Stimulated activated effector memory CD8-positive, alpha-beta T cell treated with anti-CD3 and anti-CD28 coated beads, Interleukin-12 subunit alpha, Interleukin-12 subunit beta, amount 100 ng/mL, for 72 hours (primary cell): ENCODE measurements around the gene FAM72D.
A peak's percentile ranks its signal among the peaks of the same experiment; 100 is the strongest.
"Not testable (repeated sequence)": the region's sequence is repeated elsewhere in the genome, so short reads cannot be mapped to it uniquely, and the experiment has no call there.

Experiments
- ATAC-seq: fragments of 150-1000 bp; cut with Tn5 transposase; 2 replicates; pipeline ENCODE4 v1.10.0; 2021
- DNase-seq, 2 donors: peaks; one replicate each; pipeline ENCODE4 v3.0.0; 2021 to 2022; ENCODE audit warnings: low spot score in 2 of 2
- H3K27ac Mint-ChIP-seq: one replicate; pipeline ENCODE4 v1.8.0; 2022; ENCODE audit warnings: mild to moderate bottlenecking, mixed read lengths
- H3K36me3 Mint-ChIP-seq: one replicate; pipeline ENCODE4 v1.8.0; 2022; ENCODE audit warnings: mild to moderate bottlenecking, mixed read lengths
- H3K4me1 Mint-ChIP-seq: one replicate; pipeline ENCODE4 v1.8.0; 2022; ENCODE audit warnings: mixed read lengths
- H3K4me3 Mint-ChIP-seq: one replicate; pipeline ENCODE4 v1.8.0; 2022; ENCODE audit warnings: mild to moderate bottlenecking, mixed read lengths
- H3K9me3 Mint-ChIP-seq: one replicate; pipeline ENCODE4 v1.8.0; 2022; ENCODE audit warnings: mixed read lengths

FAM72D gene

DNA sequence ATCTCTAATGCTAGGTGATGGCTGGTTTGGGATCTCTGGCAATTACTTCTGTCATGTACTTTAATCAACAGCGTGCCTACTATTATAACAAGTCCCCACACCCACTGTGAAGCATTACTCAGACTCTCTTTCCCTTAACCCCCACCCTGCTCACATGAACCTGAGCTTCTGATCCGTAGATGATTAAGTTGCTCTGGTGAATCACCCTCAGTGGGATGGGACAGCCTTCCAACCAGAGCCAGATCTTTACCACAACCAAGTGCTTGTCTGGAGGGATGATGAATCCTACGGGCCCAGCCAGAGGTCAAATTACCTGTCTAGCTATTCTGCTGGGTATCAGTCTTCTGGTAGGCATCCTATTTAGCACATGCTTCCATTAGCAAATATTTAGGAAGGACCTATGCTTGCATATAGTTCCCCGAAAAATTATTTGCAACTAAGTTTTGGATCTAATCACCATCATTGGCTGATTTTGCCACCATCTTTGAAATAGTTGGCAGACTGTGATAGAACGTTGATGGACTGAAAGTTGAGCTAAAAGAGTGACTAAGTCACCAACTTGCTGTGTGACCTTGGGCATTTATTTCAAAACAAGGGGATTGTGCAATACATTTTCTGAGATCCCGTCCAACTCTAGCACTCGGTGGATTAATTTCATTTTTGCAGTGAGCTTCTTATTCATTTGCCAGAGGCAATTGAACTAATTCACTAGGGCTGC is 26.7 kb downstream of the FAM72D start:
- not testable (repeated sequence) for H3K4me3 Mint-ChIP-seq, ATAC-seq, H3K27ac Mint-ChIP-seq

GRCh38 chr1:145123062-145123395 is 27.3 kb downstream of the FAM72D start:
- H3K36me3 Mint-ChIP-seq, H3K4me3 Mint-ChIP-seq, H3K4me1 Mint-ChIP-seq, H3K9me3 Mint-ChIP-seq, DNase-seq, ATAC-seq, H3K27ac Mint-ChIP-seq: not testable (repeated sequence)

More for the DNA sequence above, 26.7 kb downstream of the FAM72D start:
- H3K4me1 Mint-ChIP-seq, H3K36me3 Mint-ChIP-seq, DNase-seq, H3K9me3 Mint-ChIP-seq: not testable (repeated sequence)

DNA sequence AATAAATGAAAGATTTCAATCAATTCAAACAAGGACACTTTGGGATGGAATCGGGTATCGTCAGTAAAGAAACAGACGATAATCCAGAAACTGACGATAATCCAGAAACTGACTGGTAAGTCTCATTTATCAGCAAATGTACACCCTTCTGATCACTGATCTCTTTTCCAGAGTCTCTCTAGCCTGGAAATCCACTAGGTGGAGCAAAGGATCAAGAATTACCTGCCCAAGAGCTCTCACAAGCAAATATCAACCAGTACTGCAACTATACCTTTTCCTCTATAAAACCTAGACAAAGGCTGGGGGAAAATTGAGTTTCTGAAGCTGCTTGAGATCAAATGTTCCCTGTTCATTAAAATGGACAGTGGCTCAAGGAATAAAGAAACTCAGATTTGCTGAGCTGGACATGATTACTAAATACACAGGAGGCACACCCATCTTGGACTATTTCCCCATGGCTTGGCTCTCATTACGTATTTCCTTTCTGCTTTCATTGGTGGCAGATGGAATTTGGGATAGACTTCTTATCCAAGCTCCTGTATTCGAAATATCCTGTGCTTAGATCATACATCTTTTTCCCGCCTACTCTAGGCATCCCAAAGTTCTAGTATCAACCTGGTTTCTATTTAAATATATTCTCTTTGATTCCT is 28.3 kb downstream of the FAM72D start:
- not testable (repeated sequence) for H3K27ac Mint-ChIP-seq, ATAC-seq, H3K9me3 Mint-ChIP-seq, H3K4me3 Mint-ChIP-seq, DNase-seq, H3K4me1 Mint-ChIP-seq, H3K36me3 Mint-ChIP-seq

- H3K9me3 Mint-ChIP-seq, H3K4me1 Mint-ChIP-seq, H3K4me3 Mint-ChIP-seq, H3K27ac Mint-ChIP-seq, H3K36me3 Mint-ChIP-seq, DNase-seq, ATAC-seq: not testable (repeated sequence)
Measured at GRCh38 chr1:145125112-145125511, 29.3 kb downstream of the FAM72D start.

GRCh38 chr1:145127144-145127543 is 31.4 kb downstream of the FAM72D start:
- H3K9me3 Mint-ChIP-seq, H3K36me3 Mint-ChIP-seq, ATAC-seq, H3K27ac Mint-ChIP-seq, H3K4me3 Mint-ChIP-seq, DNase-seq, H3K4me1 Mint-ChIP-seq: not testable (repeated sequence)

DNA sequence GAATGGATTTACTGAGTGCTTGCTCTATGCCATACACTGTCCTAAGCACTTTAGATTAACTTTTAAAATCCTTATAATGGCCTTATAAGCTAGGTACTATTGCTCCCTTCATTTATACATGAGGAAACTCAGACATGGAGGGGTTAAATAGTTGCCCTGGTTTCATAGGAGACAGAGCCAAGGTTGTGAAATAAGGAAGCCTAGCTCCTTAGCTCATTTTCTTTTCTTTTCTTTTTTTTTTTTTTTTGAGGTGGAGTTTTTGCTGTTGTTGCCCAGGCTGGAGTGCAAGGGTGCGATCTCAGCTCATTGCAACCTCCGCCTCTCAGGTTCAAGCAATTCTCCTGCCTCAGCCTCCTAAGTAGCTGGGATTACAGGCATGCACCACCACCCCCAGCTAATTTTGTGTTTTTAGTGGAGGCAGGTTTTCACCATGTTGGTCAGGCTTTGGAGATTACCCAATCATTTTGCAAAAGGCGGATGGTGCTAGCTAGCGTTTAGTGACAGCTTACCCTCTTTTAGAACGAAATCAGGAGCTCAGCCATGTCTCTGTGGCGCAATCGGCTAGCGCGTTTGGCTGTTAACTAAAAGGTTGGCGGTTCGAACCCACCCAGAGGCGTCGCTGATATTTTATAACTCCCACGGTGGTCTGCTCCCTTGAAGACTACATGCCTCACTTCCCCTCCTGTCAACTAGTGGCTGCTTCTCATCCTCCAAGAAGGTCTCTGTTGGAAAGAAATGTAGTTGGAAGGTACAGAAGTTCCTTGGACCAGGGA is 33.1 kb downstream of the FAM72D start:
- H3K4me3 Mint-ChIP-seq = not testable (repeated sequence)

DNA sequence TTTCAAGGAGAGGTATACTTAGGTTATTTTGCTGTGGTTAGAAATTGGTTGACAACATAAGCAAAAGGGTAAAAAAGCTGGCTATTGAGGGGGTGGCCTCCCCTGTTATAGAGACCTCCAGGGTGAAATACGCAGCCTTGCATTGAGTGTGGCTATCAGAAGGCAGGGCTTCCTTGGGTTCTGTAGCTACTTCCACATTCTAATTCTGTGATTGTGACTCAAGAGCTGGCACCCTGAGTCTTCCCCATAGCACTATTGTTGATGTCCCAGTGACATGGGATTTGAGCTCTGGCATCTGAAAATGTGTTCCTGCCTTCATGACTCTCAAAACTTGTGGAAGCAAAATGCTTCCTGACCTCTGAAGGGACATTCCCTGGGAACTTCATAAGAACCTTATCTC is 38.7 kb downstream of the FAM72D start:
- H3K4me3 Mint-ChIP-seq, DNase-seq, H3K27ac Mint-ChIP-seq, H3K4me1 Mint-ChIP-seq, H3K36me3 Mint-ChIP-seq, H3K9me3 Mint-ChIP-seq, ATAC-seq: not testable (repeated sequence)

More for the DNA sequence above, 33.1 kb downstream of the FAM72D start:
- not testable (repeated sequence) for ATAC-seq, H3K9me3 Mint-ChIP-seq, DNase-seq, H3K4me1 Mint-ChIP-seq, H3K27ac Mint-ChIP-seq, H3K36me3 Mint-ChIP-seq

- not testable (repeated sequence) for H3K4me3 Mint-ChIP-seq, H3K36me3 Mint-ChIP-seq, DNase-seq, H3K27ac Mint-ChIP-seq, H3K9me3 Mint-ChIP-seq, H3K4me1 Mint-ChIP-seq, ATAC-seq
Measured at GRCh38 chr1:145140549-145140948, 44.8 kb downstream of the FAM72D start.

GRCh38 chr1:145144264-145144913 is 48.6 kb downstream of the FAM72D start:
- not testable (repeated sequence) for ATAC-seq, H3K4me1 Mint-ChIP-seq, H3K27ac Mint-ChIP-seq, H3K36me3 Mint-ChIP-seq, H3K4me3 Mint-ChIP-seq, H3K9me3 Mint-ChIP-seq, DNase-seq

- not testable (repeated sequence) for H3K27ac Mint-ChIP-seq, H3K36me3 Mint-ChIP-seq, H3K4me3 Mint-ChIP-seq, H3K4me1 Mint-ChIP-seq, ATAC-seq, H3K9me3 Mint-ChIP-seq, DNase-seq
Measured at GRCh38 chr1:145146308-145146707, 50.5 kb downstream of the FAM72D start.

- not testable (repeated sequence) for ATAC-seq, DNase-seq, H3K9me3 Mint-ChIP-seq, H3K36me3 Mint-ChIP-seq, H3K4me3 Mint-ChIP-seq, H3K4me1 Mint-ChIP-seq, H3K27ac Mint-ChIP-seq
Measured at GRCh38 chr1:145147172-145147571, 51.4 kb downstream of the FAM72D start.

- not testable (repeated sequence) for ATAC-seq, H3K9me3 Mint-ChIP-seq, DNase-seq, H3K27ac Mint-ChIP-seq, H3K36me3 Mint-ChIP-seq, H3K4me1 Mint-ChIP-seq, H3K4me3 Mint-ChIP-seq
Measured at GRCh38 chr1:145155421-145155820, 59.6 kb downstream of the FAM72D start.

GRCh38 chr1:145155873-145156272 is 60.1 kb downstream of the FAM72D start:
- H3K36me3 Mint-ChIP-seq, H3K4me3 Mint-ChIP-seq, H3K4me1 Mint-ChIP-seq, H3K27ac Mint-ChIP-seq, H3K9me3 Mint-ChIP-seq, DNase-seq, ATAC-seq: not testable (repeated sequence)

GRCh38 chr1:145156891-145157610 is 61.3 kb downstream of the FAM72D start:
- DNase-seq = peak in 1 of 2 donors; percentile 58
- not testable (repeated sequence) for H3K4me1 Mint-ChIP-seq, ATAC-seq, H3K36me3 Mint-ChIP-seq, H3K9me3 Mint-ChIP-seq
- Mint-ChIP-seq H3K27ac (peak overlapping the region; percentile 94), H3K4me3 (peak overlapping the region; percentile 29)

DNA sequence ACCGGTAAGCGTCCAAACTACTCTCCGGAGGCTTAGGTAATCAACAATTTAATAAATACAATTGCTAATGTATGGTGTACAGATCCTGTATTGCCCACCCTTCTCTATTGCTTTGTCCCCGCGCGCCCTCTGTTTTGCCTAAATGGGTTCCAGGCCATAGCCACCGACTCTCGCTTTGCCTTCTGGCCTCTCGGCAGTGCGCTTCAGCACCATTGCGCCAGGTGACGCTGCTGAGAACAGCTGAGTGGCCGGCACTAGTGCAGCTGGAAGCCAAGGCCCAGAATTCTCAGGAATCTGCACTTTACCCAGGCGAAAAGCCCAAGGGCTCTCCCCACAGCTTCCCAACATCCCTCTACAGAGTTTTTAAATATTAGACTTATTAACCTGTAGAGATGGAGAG is 61.9 kb downstream of the FAM72D start:
- not testable (repeated sequence) for ATAC-seq, H3K27ac Mint-ChIP-seq, H3K4me1 Mint-ChIP-seq, DNase-seq, H3K4me3 Mint-ChIP-seq, H3K36me3 Mint-ChIP-seq, H3K9me3 Mint-ChIP-seq
